HEK293T (cell line): ENCODE measurements around the gene GTF2H2C.

ENCODE experiments used
- ARNT ChIP-seq: fragments of 450-650 bp; IDR thresholded peaks from 2 replicates; pipeline ENCODE4 v1.6.1; 2017; ENCODE audit warnings: mild to moderate bottlenecking
- BHLHE40 ChIP-seq: fragments of 450-650 bp; IDR thresholded peaks from 2 replicates; pipeline ENCODE4 v1.6.1; 2016; ENCODE audit warnings: mild to moderate bottlenecking, moderate library complexity, borderline replicate concordance
- ELF4 ChIP-seq: fragments of 450-650 bp; IDR thresholded peaks from 2 replicates; pipeline ENCODE4 v1.6.1; 2017; ENCODE audit warnings: antibody characterized with exemption
- FOXK2 ChIP-seq: fragments of 450-650 bp; IDR thresholded peaks from 2 replicates; pipeline ENCODE4 v1.6.1; 2016; ENCODE audit warnings: mild to moderate bottlenecking
- FOXM1 ChIP-seq: fragments of 450-650 bp; IDR thresholded peaks from 2 replicates; pipeline ENCODE4 v1.6.1; 2017; ENCODE audit warnings: mild to moderate bottlenecking, borderline replicate concordance
- HDGF ChIP-seq: fragments of 450-650 bp; IDR thresholded peaks from 2 replicates; pipeline ENCODE4 v1.6.1; 2017; ENCODE audit warnings: antibody characterized with exemption, borderline replicate concordance
- L3MBTL2 ChIP-seq: fragments of 450-650 bp; conservative IDR thresholded peaks from 2 replicates; pipeline ENCODE4 v1.6.1; 2016; ENCODE audit warnings: mild to moderate bottlenecking
- NFRKB ChIP-seq: fragments of 450-650 bp; IDR thresholded peaks from 2 replicates; pipeline ENCODE4 v1.6.1; 2016; ENCODE audit warnings: mild to moderate bottlenecking, moderate library complexity
- SP1 ChIP-seq: fragments of 450-650 bp; IDR thresholded peaks from 2 replicates; pipeline ENCODE4 v1.6.1; 2017

GRCh38 chr5:69528609-69529008 lies 31.4 kb upstream of the GTF2H2C start:
- TF ChIP-seq SP1 (no peak), HDGF (no peak), ARNT (no peak), BHLHE40 (no peak), ELF4 (no peak), FOXM1 (no peak), FOXK2 (no peak), NFRKB (no peak), L3MBTL2 (no peak)
